GM23248 (cell line): ENCODE measurements around the gene ASAP2.

Source experiments
- EZH2 ChIP-seq: fragments of 200-600 bp; sonication (generic); IDR thresholded peaks from 2 replicates; pipeline ENCODE4 v1.6.1; 2018; ENCODE audit warnings: antibody characterized with exemption, mild to moderate bottlenecking; ENCODE audit not compliant: insufficient read depth, poor library complexity, severe bottlenecking
- EZH2phosphoT487 ChIP-seq: fragments of 200-600 bp; sonication (generic); IDR thresholded peaks from 2 replicates; pipeline ENCODE4 v1.6.1; 2018; ENCODE audit warnings: antibody characterized with exemption, moderate library complexity, mild to moderate bottlenecking, low read depth; ENCODE audit not compliant: insufficient read depth

DNA sequence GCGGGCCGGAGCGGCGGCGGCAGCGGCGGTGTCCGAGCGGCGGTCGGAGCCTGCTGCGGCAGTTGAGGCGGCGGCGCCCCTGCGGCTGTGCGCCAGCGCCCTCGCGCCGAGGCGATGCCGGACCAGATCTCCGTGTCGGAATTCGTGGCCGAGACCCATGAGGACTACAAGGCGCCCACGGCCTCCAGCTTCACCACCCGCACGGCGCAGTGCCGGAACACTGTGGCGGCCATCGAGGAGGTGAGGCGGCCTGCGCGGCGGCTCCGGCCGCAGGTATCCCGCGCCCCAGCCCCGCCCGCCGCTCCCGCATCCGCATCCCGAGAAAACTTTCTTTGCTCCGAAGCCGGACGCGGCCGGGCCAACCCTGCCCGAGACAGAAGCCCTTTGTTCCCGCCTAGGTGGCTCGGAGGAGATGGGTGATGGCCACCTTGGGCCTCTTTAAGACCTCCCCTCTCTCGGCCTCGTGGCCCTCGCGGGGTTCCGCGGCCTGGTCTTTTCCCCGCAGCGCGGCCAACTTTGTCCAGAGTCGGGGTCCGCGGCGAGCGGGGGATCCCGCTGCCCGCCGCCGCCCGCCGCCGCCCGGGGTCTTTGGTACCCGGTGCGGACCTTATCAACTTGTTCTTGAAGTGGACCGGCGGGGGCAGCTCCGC, 504 bp downstream of the ASAP2 start:
- no peak for TF ChIP-seq EZH2phosphoT487
- no peak for TF ChIP-seq EZH2
